ENCODE measurements around the gene ZNF541.

Gene ZNF541

GRCh38 chr19:47544476-47544875, 28.5 kb downstream of the ZNF541 start:
- Histone ChIP-seq H3K4me3 (ENCODE audit: low read length) (no peak overlapping the region), H3K79me2 (ENCODE audit: low read length) (no peaks in the 10 kb centered on the region), H3K9me3 (ENCODE audit: insufficient read depth, low read length) (no peaks in the 10 kb centered on the region), H3K27me3 (ENCODE audit: low read depth, low read length) (peaks cover 8% of the 10 kb centered on the region), H2AFZ (ENCODE audit: low read depth, low read length) (no peak overlapping the region), H3K4me2 (ENCODE audit: low read length) (no peak overlapping the region), H3K27ac (ENCODE audit: low read length) (no peak overlapping the region), H3K9ac (ENCODE audit: low read length) (no peak overlapping the region), H4K20me1 (ENCODE audit: insufficient read depth, low read length) (no peaks in the 10 kb centered on the region), H3K36me3 (replicated peaks; ENCODE audit: low read depth, low read length) (no peaks in the 10 kb centered on the region), H3K4me1 (ENCODE audit: low read length) (no peaks in the 10 kb centered on the region)
- TF ChIP-seq EZH2phosphoT487 (IDR thresholded peaks at IDR 0.05; ENCODE audit: low read depth) (no peak), CTCF (IDR thresholded peaks at IDR 0.05; ENCODE audit: low read depth, low read length) (no peak)

GRCh38 chr19:47544075-47544474, 28.9 kb downstream of the ZNF541 start:
- H3K9me3 ChIP-seq (ENCODE audit: insufficient read depth, low read length): no peaks in the 10 kb centered on the region
- no peak overlapping the region for H3K4me2 ChIP-seq (ENCODE audit: low read length)
- 0 out of 2 replicates have a peak, but pooled peaks cover 5% of the 10 kb centered on the region for H3K27me3 ChIP-seq (ENCODE audit: low read depth, low read length)
- no peaks in the 10 kb centered on the region for H3K79me2 ChIP-seq (ENCODE audit: low read length)
- H3K36me3 ChIP-seq (replicated peaks; ENCODE audit: low read depth, low read length): no peaks in the 10 kb centered on the region
- H2AFZ ChIP-seq (ENCODE audit: low read depth, low read length): no peak overlapping the region
- H4K20me1 ChIP-seq (ENCODE audit: insufficient read depth, low read length): no peaks in the 10 kb centered on the region
- TF ChIP-seq EZH2phosphoT487 (IDR thresholded peaks at IDR 0.05; ENCODE audit: low read depth) (no peak), CTCF (IDR thresholded peaks at IDR 0.05; ENCODE audit: low read depth, low read length) (no peak)
- H3K27ac ChIP-seq (ENCODE audit: low read length): no peak overlapping the region
- H3K4me3 ChIP-seq (ENCODE audit: low read length): no peak overlapping the region
- H3K4me1 ChIP-seq (ENCODE audit: low read length): no peaks in the 10 kb centered on the region
- H3K9ac ChIP-seq (ENCODE audit: low read length): no peak overlapping the region

- no peaks in the 10 kb centered on the region for H3K79me2 ChIP-seq (ENCODE audit: low read length)
- no peak overlapping the region for H3K4me3 ChIP-seq (ENCODE audit: low read length)
- no peaks in the 10 kb centered on the region for H3K9me3 ChIP-seq (ENCODE audit: insufficient read depth, low read length)
- 0 out of 2 replicates have a peak, but pooled peaks cover 2% of the 10 kb centered on the region for H3K27me3 ChIP-seq (ENCODE audit: low read depth, low read length)
- H3K4me1 ChIP-seq (ENCODE audit: low read length): peaks cover 7% of the 10 kb centered on the region; the same call in 1 of the 2 replicates
- no peak overlapping the region for H2AFZ ChIP-seq (ENCODE audit: low read depth, low read length)
- no peaks in the 10 kb centered on the region for H3K36me3 ChIP-seq (replicated peaks; ENCODE audit: low read depth, low read length)
- H3K27ac ChIP-seq (ENCODE audit: low read length): no peak overlapping the region
- no peak overlapping the region for H3K4me2 ChIP-seq (ENCODE audit: low read length)
- TF ChIP-seq CTCF (IDR thresholded peaks at IDR 0.05; ENCODE audit: low read depth, low read length) (no peak), EZH2phosphoT487 (IDR thresholded peaks at IDR 0.05; ENCODE audit: low read depth) (no peak)
- H4K20me1 ChIP-seq (ENCODE audit: insufficient read depth, low read length): no peaks in the 10 kb centered on the region
- no peak overlapping the region for H3K9ac ChIP-seq (ENCODE audit: low read length)
Observed at GRCh38 chr19:47542030-47542475, 30.9 kb downstream of the ZNF541 start.

- peak overlapping the region; percentile 63; the same call in 1 of the 2 replicates for H2AFZ ChIP-seq (ENCODE audit: low read depth, low read length)
- no peaks in the 10 kb centered on the region for H3K9me3 ChIP-seq (ENCODE audit: insufficient read depth, low read length)
- H3K4me2 ChIP-seq (ENCODE audit: low read length): peak overlapping the region; percentile 11; the same call in 1 of the 2 replicates
- no peaks in the 10 kb centered on the region for H3K79me2 ChIP-seq (ENCODE audit: low read length)
- TF ChIP-seq EZH2phosphoT487 (IDR thresholded peaks at IDR 0.05; ENCODE audit: low read depth) (no peak), CTCF (IDR thresholded peaks at IDR 0.05; ENCODE audit: low read depth, low read length) (no peak)
- H4K20me1 ChIP-seq (ENCODE audit: insufficient read depth, low read length): no peaks in the 10 kb centered on the region
- H3K27me3 ChIP-seq (ENCODE audit: low read depth, low read length): 0 out of 2 replicates have a peak, but pooled peaks cover 2% of the 10 kb centered on the region
- H3K27ac ChIP-seq (ENCODE audit: low read length): no peak overlapping the region
- H3K36me3 ChIP-seq (replicated peaks; ENCODE audit: low read depth, low read length): no peaks in the 10 kb centered on the region
- peaks cover 7% of the 10 kb centered on the region; the same call in 1 of the 2 replicates for H3K4me1 ChIP-seq (ENCODE audit: low read length)
- H3K4me3 ChIP-seq (ENCODE audit: low read length): no peak overlapping the region
- H3K9ac ChIP-seq (ENCODE audit: low read length): no peak overlapping the region
Observed at GRCh38 chr19:47541518-47541917, 31.4 kb downstream of the ZNF541 start.

All from OCI-LY3 (cell line).